NB4 (cell line): ENCODE data around the gene COX7A2L.

Source experiments
- CTCF ChIP-seq: IDR thresholded peaks from one replicate; pipeline ENCODE4 v1.5.1; 2012; ENCODE audit warnings: low read depth, low read length
- POLR2A ChIP-seq: IDR thresholded peaks from 2 replicates; pipeline ENCODE4 v1.6.1; 2011; ENCODE audit warnings: mild to moderate bottlenecking; ENCODE audit not compliant: insufficient read length; ENCODE audit errors: extremely low read depth

DNA sequence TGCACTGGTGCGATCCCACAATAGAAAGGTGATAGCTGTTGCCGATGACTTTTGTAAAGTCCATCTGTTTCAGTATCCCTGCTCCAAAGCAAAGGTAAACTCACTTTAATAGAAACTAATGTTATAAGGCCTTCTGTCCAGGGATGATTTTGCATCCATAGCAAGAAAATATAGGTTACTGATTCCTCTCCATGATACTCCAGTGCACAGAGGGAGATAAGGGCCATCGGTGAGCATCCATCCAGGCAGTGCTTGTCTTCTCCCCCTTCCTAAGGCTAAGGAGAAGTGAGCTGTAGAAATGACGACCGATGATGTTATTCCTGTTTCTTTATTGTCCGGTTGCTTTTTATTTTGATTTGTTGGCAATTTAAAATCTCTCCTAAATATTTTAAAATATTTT lies 32.1 kb downstream of the COX7A2L start:
- TF ChIP-seq CTCF, result no peak
- TF ChIP-seq POLR2A, result no peak
